HG03460 (cell line): ENCODE measurements around the gene HJV.

Experiments
- ATAC-seq: cut with Tn5 transposase; IDR thresholded peaks from one replicate; pipeline ENCODE4 v1.9.1; 2021; ENCODE audit not compliant: unreplicated experiment

Gene HJV

GRCh38 chr1:145978854-145979745, 42.4 kb downstream of the HJV start:
- ATAC-seq = peak; percentile 95

GRCh38 chr1:145978471-145978853, 43.1 kb downstream of the HJV start:
- ATAC-seq = no peak

GRCh38 chr1:145977486-145978470, 43.8 kb downstream of the HJV start:
- no peak for ATAC-seq

- ATAC-seq = no peak
Measured at GRCh38 chr1:145977016-145977415, 44.5 kb downstream of the HJV start.

GRCh38 chr1:145975216-145975615, 46.3 kb downstream of the HJV start:
- ATAC-seq = no peak

GRCh38 chr1:145974721-145975120, 46.8 kb downstream of the HJV start:
- no peak for ATAC-seq

GRCh38 chr1:145972580-145972979, 49.0 kb downstream of the HJV start:
- no peak for ATAC-seq
